Measurements from ENCODE around the gene SPTBN4.

DNA sequence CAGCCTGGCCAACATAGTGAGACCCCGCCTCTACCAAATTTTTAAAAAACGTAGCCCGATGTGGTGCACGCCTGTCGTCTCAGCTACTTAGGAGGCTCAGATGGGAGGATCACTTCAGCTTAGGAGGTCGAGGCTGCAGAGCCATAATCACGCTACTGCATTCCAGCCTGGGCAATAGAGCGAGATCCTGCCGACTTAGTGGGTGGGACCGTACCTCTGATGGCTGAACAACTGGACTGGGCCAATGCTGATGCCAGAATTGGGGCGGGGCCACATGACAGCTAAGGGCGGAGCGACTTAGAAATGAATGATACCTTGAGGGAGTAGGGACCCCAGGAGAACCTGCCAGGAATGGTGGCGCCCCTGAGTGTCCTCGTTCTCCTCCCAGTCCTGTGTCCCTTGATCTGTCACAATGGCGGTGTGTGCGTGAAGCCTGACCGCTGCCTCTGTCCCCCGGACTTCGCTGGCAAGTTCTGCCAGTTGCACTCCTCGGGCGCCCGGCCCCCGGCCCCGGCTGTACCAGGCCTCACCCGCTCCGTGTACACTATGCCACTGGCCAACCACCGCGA is 137.9 kb downstream of the SPTBN4 start:
- TF ChIP-seq, protein P1, sequence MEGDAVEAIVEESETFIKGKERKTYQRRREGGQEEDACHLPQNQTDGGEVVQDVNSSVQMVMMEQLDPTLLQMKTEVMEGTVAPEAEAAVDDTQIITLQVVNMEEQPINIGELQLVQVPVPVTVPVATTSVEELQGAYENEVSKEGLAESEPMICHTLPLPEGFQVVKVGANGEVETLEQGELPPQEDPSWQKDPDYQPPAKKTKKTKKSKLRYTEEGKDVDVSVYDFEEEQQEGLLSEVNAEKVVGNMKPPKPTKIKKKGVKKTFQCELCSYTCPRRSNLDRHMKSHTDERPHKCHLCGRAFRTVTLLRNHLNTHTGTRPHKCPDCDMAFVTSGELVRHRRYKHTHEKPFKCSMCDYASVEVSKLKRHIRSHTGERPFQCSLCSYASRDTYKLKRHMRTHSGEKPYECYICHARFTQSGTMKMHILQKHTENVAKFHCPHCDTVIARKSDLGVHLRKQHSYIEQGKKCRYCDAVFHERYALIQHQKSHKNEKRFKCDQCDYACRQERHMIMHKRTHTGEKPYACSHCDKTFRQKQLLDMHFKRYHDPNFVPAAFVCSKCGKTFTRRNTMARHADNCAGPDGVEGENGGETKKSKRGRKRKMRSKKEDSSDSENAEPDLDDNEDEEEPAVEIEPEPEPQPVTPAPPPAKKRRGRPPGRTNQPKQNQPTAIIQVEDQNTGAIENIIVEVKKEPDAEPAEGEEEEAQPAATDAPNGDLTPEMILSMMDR (IDR thresholded peaks at IDR 0.05; ENCODE audit: insufficient read depth, low read length, poor library complexity, severe bottlenecking), result no peak
- no peak for TF ChIP-seq EZH2phosphoT487 (conservative IDR thresholded peaks at IDR 0.05; ENCODE audit: low read length)

Data from SU-DHL-6 (cell line).